NCI-H82 (cell line): Measurements from ENCODE around the gene NXPH3.
"Not testable (repeated sequence)": the region's sequence is repeated elsewhere in the genome, so short reads cannot be mapped to it uniquely, and the experiment has no call there.

Experiments
- DNase-seq: peaks from one replicate; lab custom pipeline; 2025; lab: John Stamatoyannopoulos, UW

NXPH3 gene

GRCh38 chr17:49575679-49576087, at the start of gene NXPH3:
Gene NXPH3, plus strand, starts transcription at chr17:49575871. Its CDS starts 349 bp downstream, at chr17:49576220.
- DNase-seq: peak; percentile 76

- DNase-seq: peak; percentile 82
Measured at GRCh38 chr17:49527927-49528651, 47.6 kb upstream of the NXPH3 start.

- DNase-seq: peak; percentile 36
Measured at GRCh38 chr17:49528966-49529365, 46.7 kb upstream of the NXPH3 start.

- DNase-seq: no peak
Measured at GRCh38 chr17:49530118-49530517, 45.6 kb upstream of the NXPH3 start.

GRCh38 chr17:49543860-49544259, 31.8 kb upstream of the NXPH3 start:
- no peak for DNase-seq

GRCh38 chr17:49545007-49545660, 30.5 kb upstream of the NXPH3 start:
- no peak for DNase-seq

- peak; percentile 44 for DNase-seq
Measured at GRCh38 chr17:49545806-49546545, 29.7 kb upstream of the NXPH3 start.

GRCh38 chr17:49546546-49547535, 28.8 kb upstream of the NXPH3 start:
- peak; percentile 95 for DNase-seq

- no peak for DNase-seq
Measured at GRCh38 chr17:49547566-49547965, 28.1 kb upstream of the NXPH3 start.

- no peak for DNase-seq
Measured at GRCh38 chr17:49548051-49548505, 27.6 kb upstream of the NXPH3 start.

- DNase-seq: peak; percentile 87
Measured at GRCh38 chr17:49548506-49549310, 27.0 kb upstream of the NXPH3 start.

GRCh38 chr17:49549311-49549605, 26.4 kb upstream of the NXPH3 start:
- DNase-seq: no peak

- DNase-seq: no peak
Measured at GRCh38 chr17:49549691-49550678, 25.7 kb upstream of the NXPH3 start.

GRCh38 chr17:49550764-49551163, 24.9 kb upstream of the NXPH3 start:
- not testable (repeated sequence) for DNase-seq

GRCh38 chr17:49551221-49552069, 24.2 kb upstream of the NXPH3 start:
- no peak for DNase-seq

- DNase-seq: no peak
Measured at GRCh38 chr17:49552070-49552751, 23.5 kb upstream of the NXPH3 start.

GRCh38 chr17:49553676-49554335, 21.9 kb upstream of the NXPH3 start:
- DNase-seq: no peak
